ENCODE results near the gene SOX5.

Gene SOX5

DNA sequence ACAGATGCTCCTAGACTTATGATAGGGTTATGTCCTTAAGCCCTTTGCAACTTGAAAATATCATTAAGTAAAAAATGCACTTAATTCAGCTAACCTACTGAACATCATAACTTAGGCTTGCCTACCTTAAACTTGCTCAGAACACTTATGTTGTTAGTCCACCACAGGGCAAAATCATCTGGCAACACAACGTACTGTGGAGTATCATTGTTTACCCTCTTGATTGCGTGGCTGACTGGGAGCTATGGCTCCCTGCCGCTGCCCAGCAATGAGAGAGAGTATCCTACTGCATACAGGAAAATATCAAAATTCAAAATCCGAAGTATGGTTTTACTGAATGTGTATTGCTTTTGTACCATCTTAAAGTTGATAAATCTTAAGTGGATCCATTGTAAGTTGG lies 105.5 kb downstream of the SOX5 start:
- Histone ChIP-seq H3K27ac (ENCODE audit: low read length) (no peak overlapping the region), H4K20me1 (ENCODE audit: insufficient read depth, low read length) (no peaks in the 10 kb centered on the region), H3K9ac (ENCODE audit: low read length) (no peak overlapping the region), H3F3A (ENCODE audit: insufficient read depth, low read length) (no peaks in the 10 kb centered on the region), H3K79me2 (ENCODE audit: low read length) (no peaks in the 10 kb centered on the region), H3K27me3 (replicated peaks; ENCODE audit: insufficient read depth, low read length) (no peaks in the 10 kb centered on the region), H3K4me2 (ENCODE audit: low read depth, low read length) (no peak overlapping the region), H3K4me3 (ENCODE audit: low read length) (no peak overlapping the region), H3K4me1 (ENCODE audit: low read length) (no peaks in the 10 kb centered on the region), H3K9me3 (replicated peaks; ENCODE audit: insufficient read depth, low read length) (no peaks in the 10 kb centered on the region), H3K9me2 (replicated peaks; ENCODE audit: insufficient read depth, low read length) (no peaks in the 10 kb centered on the region), H2AFZ (ENCODE audit: low read length) (no peak overlapping the region), H3K36me3 (replicated peaks; ENCODE audit: insufficient read depth, low read length) (no peaks in the 10 kb centered on the region)
- DNase-seq = no peak
- TF ChIP-seq CTCF (IDR thresholded peaks at IDR 0.05; ENCODE audit: low read length) = no peak
- no peak for TF ChIP-seq EZH2phosphoT487 (IDR thresholded peaks at IDR 0.05; ENCODE audit: low read length)
- no peak for TF ChIP-seq EZH2 (optimal IDR thresholded peaks at IDR 0.05; ENCODE audit: low read depth, low read length)

GRCh38 chr12:23834076-23834475 lies 115.4 kb downstream of the SOX5 start:
- TF ChIP-seq EZH2phosphoT487 (IDR thresholded peaks at IDR 0.05; ENCODE audit: low read length) = no peak
- no peak for TF ChIP-seq EZH2 (optimal IDR thresholded peaks at IDR 0.05; ENCODE audit: low read depth, low read length)
- TF ChIP-seq CTCF (IDR thresholded peaks at IDR 0.05; ENCODE audit: low read length) = no peak
- Histone ChIP-seq H3K79me2 (ENCODE audit: low read length) (no peaks in the 10 kb centered on the region), H3K9ac (ENCODE audit: low read length) (no peak overlapping the region), H3F3A (ENCODE audit: insufficient read depth, low read length) (no peaks in the 10 kb centered on the region), H3K4me1 (ENCODE audit: low read length) (no peaks in the 10 kb centered on the region), H3K36me3 (replicated peaks; ENCODE audit: insufficient read depth, low read length) (no peaks in the 10 kb centered on the region), H3K27me3 (replicated peaks; ENCODE audit: insufficient read depth, low read length) (no peaks in the 10 kb centered on the region), H3K4me3 (ENCODE audit: low read length) (no peak overlapping the region), H2AFZ (ENCODE audit: low read length) (no peak overlapping the region), H4K20me1 (ENCODE audit: insufficient read depth, low read length) (no peaks in the 10 kb centered on the region), H3K9me2 (replicated peaks; ENCODE audit: insufficient read depth, low read length) (no peaks in the 10 kb centered on the region), H3K4me2 (ENCODE audit: low read depth, low read length) (no peak overlapping the region), H3K9me3 (replicated peaks; ENCODE audit: insufficient read depth, low read length) (no peaks in the 10 kb centered on the region), H3K27ac (ENCODE audit: low read length) (no peak overlapping the region)
- no peak for DNase-seq

DNA sequence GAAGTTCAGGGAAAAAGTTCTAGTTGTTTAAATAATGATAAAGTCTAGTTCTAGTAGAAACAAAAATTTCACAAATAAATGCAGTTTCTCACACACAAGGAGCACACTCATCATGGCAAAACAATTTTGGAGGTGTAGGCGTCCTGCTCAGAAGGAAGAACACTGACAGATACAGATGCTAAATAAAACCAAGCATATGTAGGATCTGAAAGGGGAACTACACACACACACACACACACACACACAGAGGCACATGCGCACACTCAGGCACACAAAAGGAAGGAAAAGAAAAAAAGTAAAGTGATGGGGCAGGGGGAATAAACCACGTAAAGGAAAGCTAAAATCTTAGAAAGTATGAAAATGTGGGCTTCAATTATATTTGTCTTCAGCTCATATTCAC lies 117.7 kb downstream of the SOX5 start:
- no peaks in the 10 kb centered on the region for H3K4me1 ChIP-seq (ENCODE audit: low read length)
- no peaks in the 10 kb centered on the region for H3K27me3 ChIP-seq (replicated peaks; ENCODE audit: insufficient read depth, low read length)
- H3K4me3 ChIP-seq (ENCODE audit: low read length) = no peak overlapping the region
- H4K20me1 ChIP-seq (ENCODE audit: insufficient read depth, low read length) = no peaks in the 10 kb centered on the region
- no peaks in the 10 kb centered on the region for H3F3A ChIP-seq (ENCODE audit: insufficient read depth, low read length)
- H3K36me3 ChIP-seq (replicated peaks; ENCODE audit: insufficient read depth, low read length) = no peaks in the 10 kb centered on the region
- H3K79me2 ChIP-seq (ENCODE audit: low read length) = no peaks in the 10 kb centered on the region
- DNase-seq = no peak
- TF ChIP-seq EZH2phosphoT487 (IDR thresholded peaks at IDR 0.05; ENCODE audit: low read length) = no peak
- no peak for TF ChIP-seq CTCF (IDR thresholded peaks at IDR 0.05; ENCODE audit: low read length)
- no peak for TF ChIP-seq EZH2 (optimal IDR thresholded peaks at IDR 0.05; ENCODE audit: low read depth, low read length)
- H3K9ac ChIP-seq (ENCODE audit: low read length) = no peak overlapping the region
- H3K9me2 ChIP-seq (replicated peaks; ENCODE audit: insufficient read depth, low read length) = no peaks in the 10 kb centered on the region
- no peaks in the 10 kb centered on the region for H3K9me3 ChIP-seq (replicated peaks; ENCODE audit: insufficient read depth, low read length)
- no peak overlapping the region for H2AFZ ChIP-seq (ENCODE audit: low read length)
- H3K27ac ChIP-seq (ENCODE audit: low read length) = no peak overlapping the region
- H3K4me2 ChIP-seq (ENCODE audit: low read depth, low read length) = no peak overlapping the region

All from MM.1S (cell line).